Neuron (in vitro differentiated cells): Measurements from ENCODE around the gene PGS1.

Experiments used
- H2AFZ ChIP-seq: one replicate; pipeline ENCODE4 v1.6.1; 2013; ENCODE audit warnings: low read depth, mild to moderate bottlenecking, inconsistent platforms, low read length, moderate library complexity
- H3K27me3 ChIP-seq: one replicate; pipeline ENCODE4 v1.6.1; 2013; ENCODE audit warnings: low read length; ENCODE audit not compliant: insufficient read depth
- H3K36me3 ChIP-seq: one replicate; pipeline ENCODE4 v1.6.1; 2013; ENCODE audit warnings: low read length; ENCODE audit not compliant: insufficient read depth
- H3K4me1 ChIP-seq: one replicate; pipeline ENCODE4 v1.6.1; 2013; ENCODE audit warnings: low read length; ENCODE audit not compliant: insufficient read depth
- H3K4me3 ChIP-seq: 2 replicates; pipeline ENCODE4 v1.5.1; 2013; ENCODE audit warnings: mild to moderate bottlenecking, low read length, moderate library complexity
- H3K9me3 ChIP-seq: one replicate; pipeline ENCODE4 v1.6.1; 2013; ENCODE audit warnings: low read length

The PGS1 gene

GRCh38 chr17:78418326-78419026, 40.0 kb downstream of the PGS1 start:
- H3K27me3 ChIP-seq, result no peaks in the 10 kb centered on the region
- H2AFZ ChIP-seq, result no peak overlapping the region
- H3K4me1 ChIP-seq, result peaks cover 9% of the 10 kb centered on the region
- H3K36me3 ChIP-seq, result peaks cover 58% of the 10 kb centered on the region
- no peak overlapping the region for H3K4me3 ChIP-seq
- no peaks in the 10 kb centered on the region for H3K9me3 ChIP-seq

- no peaks in the 10 kb centered on the region for H3K27me3 ChIP-seq
- peaks cover 62% of the 10 kb centered on the region for H3K36me3 ChIP-seq
- no peak overlapping the region for H3K4me3 ChIP-seq
- peaks cover 9% of the 10 kb centered on the region for H3K4me1 ChIP-seq
- H3K9me3 ChIP-seq, result no peaks in the 10 kb centered on the region
- H2AFZ ChIP-seq, result no peak overlapping the region
These were observed 41.7 kb downstream of the PGS1 start for GRCh38 chr17:78419970-78420815.

- H2AFZ ChIP-seq, result no peak overlapping the region
- H3K36me3 ChIP-seq, result peaks cover 60% of the 10 kb centered on the region
- no peak overlapping the region for H3K4me3 ChIP-seq
- H3K27me3 ChIP-seq, result no peaks in the 10 kb centered on the region
- H3K4me1 ChIP-seq, result peaks cover 9% of the 10 kb centered on the region
- H3K9me3 ChIP-seq, result no peaks in the 10 kb centered on the region
These were observed 42.7 kb downstream of the PGS1 start for GRCh38 chr17:78421084-78421533.

GRCh38 chr17:78421534-78422266, 43.3 kb downstream of the PGS1 start:
- H3K27me3 ChIP-seq, result no peaks in the 10 kb centered on the region
- H2AFZ ChIP-seq, result no peak overlapping the region
- no peaks in the 10 kb centered on the region for H3K9me3 ChIP-seq
- H3K36me3 ChIP-seq, result peaks cover 62% of the 10 kb centered on the region
- peaks cover 9% of the 10 kb centered on the region for H3K4me1 ChIP-seq
- no peak overlapping the region for H3K4me3 ChIP-seq

- no peak overlapping the region for H2AFZ ChIP-seq
- H3K36me3 ChIP-seq, result peaks cover 65% of the 10 kb centered on the region
- no peak overlapping the region for H3K4me3 ChIP-seq
- no peaks in the 10 kb centered on the region for H3K9me3 ChIP-seq
- H3K27me3 ChIP-seq, result no peaks in the 10 kb centered on the region
- peaks cover 9% of the 10 kb centered on the region for H3K4me1 ChIP-seq
These were observed 43.8 kb downstream of the PGS1 start for GRCh38 chr17:78422267-78422605.

GRCh38 chr17:78422872-78423588, 44.6 kb downstream of the PGS1 start:
- Histone ChIP-seq H3K27me3 (no peaks in the 10 kb centered on the region), H3K4me1 (peaks cover 9% of the 10 kb centered on the region), H3K36me3 (peaks cover 69% of the 10 kb centered on the region), H3K4me3 (no peak overlapping the region), H2AFZ (no peak overlapping the region), H3K9me3 (no peaks in the 10 kb centered on the region)

GRCh38 chr17:78423961-78424675, 45.7 kb downstream of the PGS1 start:
- Histone ChIP-seq H3K9me3 (no peaks in the 10 kb centered on the region), H3K4me3 (no peak overlapping the region), H3K4me1 (peaks cover 9% of the 10 kb centered on the region), H3K27me3 (no peaks in the 10 kb centered on the region), H2AFZ (no peak overlapping the region), H3K36me3 (peaks cover 68% of the 10 kb centered on the region)

GRCh38 chr17:78425429-78425828, 47.0 kb downstream of the PGS1 start:
- Histone ChIP-seq H3K4me3 (no peak overlapping the region), H2AFZ (no peak overlapping the region), H3K36me3 (peaks cover 56% of the 10 kb centered on the region), H3K9me3 (no peaks in the 10 kb centered on the region), H3K27me3 (no peaks in the 10 kb centered on the region), H3K4me1 (peaks cover 9% of the 10 kb centered on the region)

GRCh38 chr17:78426293-78426879, 47.9 kb downstream of the PGS1 start:
- no peak overlapping the region for H2AFZ ChIP-seq
- no peaks in the 10 kb centered on the region for H3K9me3 ChIP-seq
- no peak overlapping the region for H3K4me3 ChIP-seq
- H3K4me1 ChIP-seq, result peaks cover 8% of the 10 kb centered on the region
- no peaks in the 10 kb centered on the region for H3K27me3 ChIP-seq
- peaks cover 47% of the 10 kb centered on the region for H3K36me3 ChIP-seq

GRCh38 chr17:78427140-78427539, 48.7 kb downstream of the PGS1 start:
- no peak overlapping the region for H2AFZ ChIP-seq
- H3K27me3 ChIP-seq, result no peaks in the 10 kb centered on the region
- peaks cover 5% of the 10 kb centered on the region for H3K4me1 ChIP-seq
- no peak overlapping the region for H3K4me3 ChIP-seq
- peaks cover 45% of the 10 kb centered on the region for H3K36me3 ChIP-seq
- no peaks in the 10 kb centered on the region for H3K9me3 ChIP-seq

GRCh38 chr17:78428025-78428575, 49.7 kb downstream of the PGS1 start:
- Histone ChIP-seq H3K36me3 (peaks cover 39% of the 10 kb centered on the region), H3K9me3 (no peaks in the 10 kb centered on the region), H3K27me3 (no peaks in the 10 kb centered on the region)

More at GRCh38 chr17:78428025-78428575, 49.7 kb downstream of the PGS1 start:
- Histone ChIP-seq H3K4me1 (peaks cover 5% of the 10 kb centered on the region), H2AFZ (no peak overlapping the region), H3K4me3 (no peak overlapping the region)
